ENCODE measurements around the gene SGTA.

GRCh38 chr19:2711875-2712205, 71.2 kb downstream of the SGTA start:
- TF ChIP-seq RNF2 (IDR thresholded peaks at IDR 0.05; ENCODE audit: borderline replicate concordance, low read depth, low read length, missing control alignments, poor library complexity, severe bottlenecking): no peak
- no peak for TF ChIP-seq PHF8 (conservative IDR thresholded peaks at IDR 0.05; ENCODE audit: low read depth, low read length)
- no peak for TF ChIP-seq EZH2 (IDR thresholded peaks at IDR 0.05; ENCODE audit: low read depth, low read length, severe bottlenecking)
- no peak for TF ChIP-seq POLR2AphosphoS5 (IDR thresholded peaks at IDR 0.05; ENCODE audit: low read depth, low read length)
- TF ChIP-seq CTCF (IDR thresholded peaks at IDR 0.05; ENCODE audit: control extremely low read depth in 1 of 3, insufficient read depth in 1 of 3, low read depth in 1 of 3, low read length in 3 of 3): no peak
- TF ChIP-seq SIN3A (conservative IDR thresholded peaks at IDR 0.05 in 1 of 2, IDR thresholded peaks at IDR 0.05 in 1 of 2; ENCODE audit: low read depth in 1 of 2, low read length in 2 of 2): no peak
- TF ChIP-seq TAF1 (IDR thresholded peaks at IDR 0.05; ENCODE audit: low read depth, low read length): no peak
- TF ChIP-seq POLR2A (IDR thresholded peaks at IDR 0.05; ENCODE audit: control extremely low read depth in 1 of 2, low read depth in 2 of 2, low read length in 2 of 2): no peak
- TF ChIP-seq TCF12 (IDR thresholded peaks at IDR 0.05; ENCODE audit: low read depth, low read length): no peak
- TF ChIP-seq BACH1 (IDR thresholded peaks at IDR 0.05; ENCODE audit: low read length): no peak
- TF ChIP-seq SP2 (IDR thresholded peaks at IDR 0.05; ENCODE audit: low read length): no peak

All from H1 (cell line).